ENCODE data around the gene ATP6V0E2. TPM values are rescaled to one million over a fixed set of nuclear protein-coding genes. Genes with fewer than 3 reads are reported as not detected.

The ATP6V0E2 gene
- polyA plus RNA-seq, 4 donors, result 24.3 to 29.3 (median 28.3) TPM

DNA sequence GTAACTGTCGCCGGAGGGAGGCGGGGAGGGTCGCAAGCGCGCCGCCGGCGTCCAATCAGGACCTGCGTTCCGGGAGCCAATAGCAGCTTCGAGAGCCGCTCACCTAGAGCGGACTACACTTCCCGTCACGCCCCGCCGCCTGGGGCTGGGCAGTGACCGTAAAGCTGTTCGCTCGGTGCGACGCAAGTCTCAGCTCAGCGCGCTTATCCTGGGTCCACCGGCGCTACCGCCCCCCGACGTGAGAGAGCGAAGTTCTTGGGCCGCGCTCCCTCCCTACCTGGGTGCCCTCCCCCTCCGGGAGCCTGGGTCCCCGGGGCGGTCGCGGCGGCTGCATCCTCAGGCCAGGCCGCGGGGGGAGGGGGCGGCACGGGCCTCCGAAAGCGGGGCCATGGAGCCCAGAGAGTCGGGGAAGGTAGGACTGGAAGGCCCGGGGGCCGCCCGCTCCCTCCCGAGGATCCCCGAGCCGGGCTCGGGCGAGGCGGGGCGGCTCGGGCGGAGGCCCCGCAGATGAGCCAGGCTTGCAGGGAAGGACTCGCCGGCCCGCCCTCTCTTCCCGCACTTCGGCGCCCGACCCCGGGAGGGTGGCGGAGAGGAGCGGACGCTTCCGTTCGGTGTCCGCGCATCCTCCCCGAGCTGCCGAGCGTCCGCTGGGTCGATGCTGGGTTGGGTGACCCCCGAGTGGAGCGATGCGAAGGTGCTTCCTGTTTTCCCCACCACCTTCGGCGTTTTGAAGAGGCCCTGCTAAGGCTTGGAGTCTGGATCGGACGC, 35.4 kb upstream of the ATP6V0E2 start, which contains the start of gene ZNF862:
ZNF862 (plus strand) TSS at position 152 of the 768 bp plus-strand sequence; CDS start at position 389, 237 bp downstream.
- DNase-seq (ENCODE audit: low read depth in 4 of 4, low spot score in 2 of 4), result peak; percentile 86 to 96 (median 90)

DNA sequence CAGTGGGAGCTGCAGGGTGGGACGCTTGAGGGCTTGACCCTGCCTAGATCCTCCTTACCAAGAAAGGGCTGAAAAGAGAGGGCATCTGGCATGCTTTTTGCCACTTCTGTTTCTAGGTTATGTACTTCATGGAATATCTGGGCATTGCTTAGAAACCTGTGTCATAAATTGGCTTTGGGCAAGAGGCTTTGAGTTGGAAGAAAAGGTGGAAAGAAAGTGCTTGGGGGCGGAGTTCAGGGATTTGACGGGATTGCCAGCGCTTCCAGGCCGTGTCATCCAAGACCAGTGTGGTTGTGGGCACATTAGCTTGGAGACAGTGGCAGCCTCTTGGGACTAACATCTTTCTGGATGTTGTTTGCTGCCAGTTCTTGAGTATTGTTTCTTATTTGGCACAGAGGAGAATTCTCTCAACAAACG, 34.8 kb upstream of the ATP6V0E2 start:
- DNase-seq (ENCODE audit: low read depth in 4 of 4, low spot score in 2 of 4), result peak in 1 of 4 donors; percentile 8

DNA sequence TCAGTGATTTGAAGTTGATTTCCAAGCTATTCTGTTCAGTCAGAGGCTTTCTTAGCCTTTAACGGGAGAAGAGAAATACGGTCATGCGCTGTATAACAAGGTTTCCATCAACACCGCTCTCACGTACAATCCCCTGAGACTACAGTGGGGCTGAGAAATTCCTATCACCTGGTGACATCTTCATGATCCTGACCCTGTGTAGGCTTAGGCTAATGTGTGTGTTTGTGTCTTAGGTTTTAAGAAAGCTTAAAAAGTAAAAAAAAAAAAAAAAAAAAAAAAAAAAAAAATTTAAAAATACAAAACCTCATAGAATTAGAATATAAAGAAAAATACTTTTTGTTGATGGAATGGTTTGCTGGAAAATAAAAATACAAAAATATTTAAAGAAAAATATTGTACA, 33.8 kb upstream of the ATP6V0E2 start:
- DNase-seq (ENCODE audit: low read depth in 4 of 4, low spot score in 2 of 4), result no peak

DNA sequence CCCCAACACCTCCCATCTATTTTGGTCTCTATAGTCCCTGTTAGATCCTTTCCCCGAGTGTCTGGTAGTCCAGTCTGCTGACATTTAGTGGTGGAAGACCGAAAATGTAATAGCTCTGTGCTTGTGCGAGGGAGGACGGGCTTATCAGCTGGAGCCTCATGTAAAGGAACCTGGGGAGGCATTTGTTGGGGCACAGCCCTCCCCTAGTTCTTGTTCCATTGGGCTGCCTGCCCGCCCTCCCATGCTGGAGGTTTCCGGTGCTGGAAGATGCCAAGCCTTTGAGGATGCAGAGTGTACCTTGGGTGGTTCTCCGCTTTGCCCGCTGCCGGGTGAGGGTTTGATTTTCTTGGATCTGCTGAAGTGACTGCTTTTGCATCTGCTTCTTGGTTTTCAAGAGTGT, 30.2 kb upstream of the ATP6V0E2 start:
- no peak for DNase-seq (ENCODE audit: low read depth in 4 of 4, low spot score in 2 of 4)

DNA sequence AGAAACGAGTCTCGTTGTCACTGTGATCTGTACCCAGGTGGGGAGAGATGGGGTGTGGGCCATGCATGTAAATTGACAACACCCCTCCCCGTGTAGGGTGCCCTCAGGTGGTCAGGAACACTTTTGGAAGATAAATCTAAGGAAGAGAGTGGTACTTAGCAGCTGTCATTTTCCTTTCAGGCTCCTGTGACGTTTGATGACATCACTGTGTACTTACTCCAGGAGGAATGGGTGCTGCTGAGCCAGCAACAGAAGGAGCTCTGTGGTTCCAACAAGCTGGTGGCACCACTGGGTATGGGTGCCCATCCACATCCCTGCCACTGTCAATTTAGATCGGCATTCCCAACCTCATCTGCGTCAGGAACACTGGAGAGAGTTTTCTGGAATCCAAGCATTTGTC, 29.3 kb upstream of the ATP6V0E2 start:
- no peak for DNase-seq (ENCODE audit: low read depth in 4 of 4, low spot score in 2 of 4)

DNA sequence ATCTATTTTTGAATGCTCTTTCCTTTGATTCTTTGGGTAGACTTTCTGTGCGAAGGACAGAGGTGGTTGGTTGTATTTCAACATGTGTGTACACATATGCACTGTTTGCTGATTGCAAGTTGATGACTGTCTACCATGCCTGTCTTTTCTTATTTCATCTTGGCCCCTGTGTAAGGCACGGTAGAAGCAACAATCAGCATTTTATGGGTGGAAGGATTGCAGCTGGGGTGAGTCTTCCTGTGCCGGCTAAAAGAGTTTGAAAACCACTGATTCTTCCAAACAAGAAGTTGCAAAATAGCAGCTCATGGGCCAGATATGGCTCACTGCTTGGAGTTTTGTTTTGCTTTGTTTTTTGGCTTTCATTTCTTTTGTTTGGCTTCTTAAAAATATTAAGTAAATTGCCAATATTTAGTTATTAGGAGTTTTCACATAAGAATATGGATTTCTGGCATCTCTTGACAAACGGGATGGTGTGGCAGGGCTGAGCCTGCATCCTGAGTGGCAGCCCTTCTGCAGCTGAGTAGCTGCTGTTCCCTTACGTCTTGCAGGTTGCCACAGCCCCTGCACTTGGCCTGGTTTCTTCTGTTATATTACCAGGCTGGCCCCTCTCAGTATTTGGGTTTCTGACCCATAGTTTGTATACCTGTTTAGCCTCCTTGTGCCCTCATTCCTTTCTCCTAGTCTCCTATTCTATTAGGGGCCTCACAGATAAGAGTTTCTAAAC, 28.4 kb upstream of the ATP6V0E2 start:
- no peak for DNase-seq (ENCODE audit: low read depth in 4 of 4, low spot score in 2 of 4)

DNA sequence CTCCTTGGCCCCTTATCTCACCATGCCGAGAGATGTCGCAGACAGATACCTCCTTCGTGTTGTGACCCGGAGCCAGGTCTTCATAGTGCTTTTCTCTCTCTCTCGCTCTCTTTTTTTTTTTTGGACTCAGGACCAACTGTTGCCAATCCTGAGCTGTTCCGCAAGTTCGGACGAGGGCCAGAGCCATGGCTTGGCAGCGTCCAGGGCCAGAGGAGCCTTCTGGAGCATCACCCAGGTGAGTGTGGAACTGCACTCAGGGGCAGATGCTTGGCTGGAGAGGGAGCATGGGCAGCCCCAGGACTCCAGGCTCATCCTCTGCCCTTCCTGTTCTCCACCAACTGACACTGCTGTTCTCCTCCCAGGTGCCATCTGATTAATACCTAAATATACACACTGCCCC, 27.7 kb upstream of the ATP6V0E2 start:
- no peak for DNase-seq (ENCODE audit: low read depth in 4 of 4, low spot score in 2 of 4)

DNA sequence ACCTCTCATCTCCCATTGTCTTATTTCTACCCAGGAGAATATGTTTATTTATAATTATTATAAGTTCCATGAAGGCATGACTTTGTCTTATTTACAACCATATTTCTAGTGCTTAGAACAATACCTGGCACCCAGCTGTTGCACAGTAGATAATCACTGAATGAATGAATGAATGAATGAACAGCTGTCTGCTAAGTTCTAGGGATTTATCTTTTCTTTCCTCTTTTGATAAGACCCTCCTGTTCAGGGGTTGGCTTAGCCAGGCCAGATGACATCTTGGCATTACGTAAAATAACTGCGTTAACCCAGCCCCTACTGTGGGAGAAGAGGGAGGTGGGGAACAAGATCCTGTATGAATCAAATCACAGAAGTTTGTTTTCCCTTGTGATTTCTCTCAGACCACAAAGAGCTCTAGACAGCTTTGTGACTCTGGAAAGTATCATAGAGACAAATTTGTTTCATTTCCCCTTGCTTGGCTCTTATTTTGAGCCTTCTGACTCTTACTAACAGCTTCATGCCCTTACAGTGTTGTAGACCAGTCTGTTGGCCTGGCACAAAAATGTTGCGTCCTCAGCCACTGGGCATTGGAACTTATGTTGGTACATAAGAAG, 27.2 kb upstream of the ATP6V0E2 start:
- DNase-seq (ENCODE audit: low read depth in 4 of 4, low spot score in 2 of 4), result no peak

DNA sequence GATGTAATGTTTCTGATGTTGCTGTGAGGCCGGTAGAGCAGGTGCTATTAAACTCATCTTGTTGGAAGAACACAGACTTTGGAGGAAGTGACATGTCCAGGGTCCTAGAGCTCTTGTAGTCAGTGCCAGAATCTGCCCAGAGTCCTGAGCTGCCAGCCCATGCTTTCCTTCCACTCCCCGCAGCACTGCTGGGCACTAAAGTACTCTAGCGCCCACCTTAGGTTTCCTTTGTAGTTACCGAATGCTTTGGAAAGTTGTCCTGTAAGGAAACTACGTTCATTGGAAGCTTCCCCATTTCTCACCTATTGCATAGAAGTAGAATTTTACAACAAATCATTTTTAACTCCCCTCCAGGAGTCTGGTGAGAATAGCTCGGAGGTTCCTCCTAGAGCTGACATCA, 24.6 kb upstream of the ATP6V0E2 start:
- DNase-seq (ENCODE audit: low read depth in 4 of 4, low spot score in 2 of 4), result no peak

DNA sequence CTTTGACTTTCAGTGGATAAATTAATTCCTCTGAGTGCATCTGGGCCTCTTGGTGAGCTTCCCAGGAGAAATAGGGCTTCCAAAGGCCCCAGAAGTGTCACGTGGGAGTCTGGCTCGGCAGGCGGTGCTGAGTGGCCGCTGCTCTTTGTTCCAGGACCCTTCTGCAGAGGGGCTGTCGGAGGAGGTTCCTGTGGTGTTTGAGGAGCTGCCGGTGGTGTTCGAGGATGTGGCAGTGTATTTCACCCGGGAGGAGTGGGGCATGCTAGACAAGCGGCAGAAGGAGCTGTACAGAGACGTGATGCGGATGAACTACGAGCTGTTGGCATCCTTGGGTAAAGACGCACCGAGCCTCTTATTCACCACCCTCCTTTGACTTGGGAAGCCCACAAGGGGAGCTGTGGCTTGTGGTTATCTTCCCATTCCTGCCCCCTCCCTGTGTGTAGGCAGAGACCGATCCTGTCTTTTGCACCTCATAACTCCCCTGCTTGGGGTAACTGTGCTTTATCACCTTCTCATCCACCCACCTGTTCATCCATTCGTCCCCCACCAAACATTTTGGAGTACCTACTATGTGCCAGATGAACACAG, 23.7 kb upstream of the ATP6V0E2 start:
- DNase-seq (ENCODE audit: low read depth in 4 of 4, low spot score in 2 of 4), result no peak

DNA sequence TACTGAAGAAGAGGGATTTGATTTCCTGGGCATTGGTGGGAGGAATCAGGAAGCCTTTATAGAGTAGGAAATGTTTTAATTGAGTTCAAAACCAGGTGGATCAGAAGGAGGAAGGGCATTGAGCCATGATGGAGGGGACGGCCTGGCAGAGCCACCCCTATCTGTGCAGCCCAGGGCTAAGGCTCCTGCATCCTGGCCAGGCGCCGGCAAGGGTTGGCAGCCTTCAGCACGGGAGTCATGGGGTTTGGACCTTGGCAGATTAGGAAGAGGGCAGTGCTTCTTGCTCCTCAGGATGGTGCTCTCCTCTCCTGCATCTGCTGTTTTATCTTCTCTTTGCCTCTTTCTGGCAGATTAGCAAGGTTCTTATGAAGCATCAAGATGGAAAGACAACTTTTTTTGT, 23.1 kb upstream of the ATP6V0E2 start:
- DNase-seq (ENCODE audit: low read depth in 4 of 4, low spot score in 2 of 4), result no peak

DNA sequence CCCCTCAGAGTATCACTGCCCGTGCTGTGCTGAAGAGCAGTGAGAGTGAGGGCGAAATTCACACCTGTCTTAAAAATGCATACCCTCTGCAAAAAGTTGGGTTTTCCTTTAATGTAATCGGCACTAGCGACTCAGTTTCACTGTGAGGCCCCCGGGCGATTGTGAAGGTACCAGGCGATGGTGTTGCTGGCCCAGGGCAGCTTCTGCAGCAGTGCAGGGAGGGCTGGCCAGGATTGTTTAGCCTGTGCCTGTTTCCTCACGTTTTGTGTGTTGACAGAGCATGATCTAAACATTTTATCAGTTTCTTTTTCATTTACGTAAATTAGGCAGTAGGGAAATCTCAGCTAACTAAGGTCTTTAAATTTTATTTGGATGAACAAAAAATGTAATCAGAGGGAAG, 22.3 kb upstream of the ATP6V0E2 start:
- no peak for DNase-seq (ENCODE audit: low read depth in 4 of 4, low spot score in 2 of 4)

DNA sequence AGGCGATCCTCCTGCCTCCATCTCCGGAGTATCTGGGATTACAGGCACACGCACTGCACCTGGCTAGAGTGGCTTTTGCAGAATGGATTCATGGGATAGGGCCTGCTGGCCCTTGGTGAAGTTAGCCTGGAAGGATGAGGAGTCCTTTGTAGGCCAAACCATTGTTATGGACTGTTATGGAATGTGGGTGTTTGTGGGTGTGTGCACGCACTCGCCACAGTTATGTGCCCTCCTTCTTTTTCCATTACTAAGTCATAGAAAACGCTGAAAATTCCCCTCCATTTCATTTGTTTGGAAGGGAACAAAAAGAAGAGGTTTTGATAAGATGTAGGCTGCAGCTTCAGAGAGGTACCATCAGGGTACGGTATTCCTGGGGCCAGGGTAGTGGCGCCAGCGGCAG, 20.6 kb upstream of the ATP6V0E2 start:
- DNase-seq (ENCODE audit: low read depth in 4 of 4, low spot score in 2 of 4), result no peak

DNA sequence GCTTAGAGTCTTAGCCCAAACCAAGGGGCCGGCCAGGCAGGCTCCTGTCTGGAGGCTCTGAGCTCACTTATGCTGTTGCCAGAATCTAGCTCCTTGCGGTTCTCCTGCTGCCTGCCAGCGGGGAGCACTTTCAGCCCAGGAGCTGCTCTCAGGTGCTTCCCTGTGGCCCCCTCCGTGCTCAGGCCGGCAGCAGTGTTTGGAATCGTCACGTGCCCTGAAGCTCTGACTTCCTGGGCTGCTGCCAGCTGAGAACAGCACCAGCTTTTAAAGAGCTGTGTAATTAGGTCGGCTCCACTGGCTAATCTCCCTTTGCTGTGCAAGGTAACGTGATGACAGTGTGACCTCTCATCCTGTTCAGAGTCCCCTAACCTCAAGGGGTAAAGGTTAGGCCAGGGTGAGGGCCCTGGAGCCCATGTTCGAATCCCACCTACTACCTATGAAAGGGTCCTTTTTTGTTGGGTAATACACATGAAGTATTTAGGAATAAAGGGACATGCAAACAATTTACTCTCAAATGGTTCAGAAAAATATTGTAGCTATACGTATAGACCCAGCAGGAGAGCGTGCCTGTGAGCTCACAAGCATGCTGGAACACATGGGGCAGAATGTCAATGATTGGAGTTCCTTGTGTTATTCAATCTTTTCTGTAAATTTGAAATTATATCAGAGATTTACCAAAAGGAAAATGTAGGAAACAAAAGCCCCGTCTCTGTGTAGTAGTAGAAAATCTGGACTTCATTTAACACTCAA, 19.0 kb upstream of the ATP6V0E2 start:
- no peak for DNase-seq (ENCODE audit: low read depth in 4 of 4, low spot score in 2 of 4)

DNA sequence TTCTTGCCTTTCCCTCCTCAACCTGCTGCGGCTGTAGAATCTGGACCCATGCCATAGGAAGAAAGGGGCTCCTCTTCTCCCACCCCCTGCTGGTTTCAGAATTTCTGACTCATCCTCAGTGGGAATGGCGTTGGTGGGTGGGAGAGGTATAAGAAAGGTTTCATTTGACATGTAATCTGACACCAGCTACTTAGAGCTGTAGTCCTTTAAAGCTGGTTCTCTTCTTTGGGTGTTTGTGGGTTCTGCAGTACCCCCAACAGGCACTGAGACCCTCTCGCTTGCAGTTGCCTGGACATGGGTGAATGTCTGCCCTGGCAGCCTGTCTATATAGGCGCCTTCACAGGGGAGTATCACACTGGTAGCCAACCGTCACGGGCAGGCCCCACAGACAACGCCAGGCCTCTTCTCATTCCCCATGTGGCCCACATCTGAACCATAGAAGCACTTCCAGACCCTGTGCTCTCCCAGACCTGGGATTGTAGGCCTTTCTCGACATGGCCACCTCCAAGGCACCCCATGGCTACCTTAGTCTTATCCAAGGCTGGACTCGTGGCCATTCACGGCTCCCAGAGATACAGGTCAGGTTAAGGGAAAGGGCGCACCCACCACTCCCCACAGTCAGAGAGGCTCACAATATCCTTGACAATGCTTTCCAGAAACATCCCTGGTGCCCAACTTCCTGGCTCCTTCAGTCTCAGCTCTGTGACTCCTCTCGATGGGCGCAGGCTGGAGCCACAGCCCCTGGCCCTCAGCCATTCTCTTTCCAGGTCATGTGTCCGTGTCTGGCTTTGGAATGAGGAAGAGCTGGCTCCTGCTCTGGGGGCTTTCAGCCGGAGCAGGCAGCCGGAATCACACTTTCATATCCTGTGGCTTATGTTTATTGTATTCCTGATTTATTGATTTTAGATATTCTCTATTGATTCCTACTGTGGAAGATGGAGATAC, 18.1 kb upstream of the ATP6V0E2 start:
- DNase-seq (ENCODE audit: low read depth in 4 of 4, low spot score in 2 of 4), result no peak

DNA sequence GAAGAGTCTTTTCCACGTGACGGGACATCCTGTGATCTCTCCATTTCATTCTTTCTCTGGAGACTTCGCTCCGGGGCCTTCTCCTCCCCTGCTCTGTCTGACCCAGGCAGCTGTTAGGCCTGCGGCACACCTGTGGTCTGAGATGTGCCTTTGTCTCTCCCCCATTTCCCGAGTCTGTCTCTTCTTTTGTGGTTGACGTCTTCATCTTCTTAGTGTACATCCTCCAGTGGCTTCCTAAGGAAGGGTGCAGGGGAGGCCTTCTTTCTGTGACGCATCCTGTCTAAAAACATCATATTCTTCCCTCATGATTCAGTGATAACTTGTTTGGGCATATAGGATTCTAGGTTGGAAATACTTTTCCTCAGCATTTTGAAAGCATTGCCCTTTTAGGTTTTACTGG, 17.2 kb upstream of the ATP6V0E2 start:
- no peak for DNase-seq (ENCODE audit: low read depth in 4 of 4, low spot score in 2 of 4)

DNA sequence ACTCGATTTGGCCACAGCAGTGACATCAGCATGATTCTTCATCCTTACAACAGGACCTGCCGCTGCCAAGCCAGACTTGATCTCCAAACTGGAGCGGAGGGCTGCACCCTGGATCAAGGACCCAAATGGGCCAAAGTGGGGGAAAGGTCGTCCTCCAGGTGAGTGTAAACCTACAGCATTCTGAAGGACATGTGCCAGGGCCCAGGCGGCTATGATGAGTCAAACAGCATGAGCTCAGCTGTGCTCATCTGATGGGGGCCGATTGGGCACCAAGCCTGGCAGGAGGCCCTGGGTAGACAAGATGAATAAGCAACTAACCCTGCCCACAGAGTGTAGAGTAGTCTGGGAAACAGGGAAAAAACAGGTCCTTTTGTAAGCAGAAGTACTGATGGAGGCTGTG, 14.4 kb upstream of the ATP6V0E2 start:
- DNase-seq (ENCODE audit: low read depth in 4 of 4, low spot score in 2 of 4), result no peak

DNA sequence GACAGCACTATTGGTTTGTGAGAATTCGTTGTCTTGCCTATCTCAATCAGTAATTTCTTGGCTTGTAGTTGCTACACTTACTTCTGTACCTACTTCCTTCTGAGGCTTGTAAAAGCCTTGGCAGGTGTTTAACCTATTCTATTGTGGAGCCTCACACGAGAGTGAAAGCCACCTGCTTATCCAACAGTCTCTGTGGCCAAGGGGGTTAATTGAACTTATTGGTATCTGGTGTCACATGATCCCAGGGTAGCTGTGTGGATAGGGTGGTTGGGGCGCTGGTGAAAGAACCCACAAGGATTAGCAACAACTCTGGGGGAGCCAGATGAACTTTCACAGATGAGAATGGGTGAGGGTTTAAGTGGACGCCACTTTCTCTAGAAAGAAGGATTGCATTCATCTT, 13.9 kb upstream of the ATP6V0E2 start:
- no peak for DNase-seq (ENCODE audit: low read depth in 4 of 4, low spot score in 2 of 4)

All from left renal cortex interstitium (tissue), 4 donors.